ENCODE measurements around the gene MLXIPL.

DNA sequence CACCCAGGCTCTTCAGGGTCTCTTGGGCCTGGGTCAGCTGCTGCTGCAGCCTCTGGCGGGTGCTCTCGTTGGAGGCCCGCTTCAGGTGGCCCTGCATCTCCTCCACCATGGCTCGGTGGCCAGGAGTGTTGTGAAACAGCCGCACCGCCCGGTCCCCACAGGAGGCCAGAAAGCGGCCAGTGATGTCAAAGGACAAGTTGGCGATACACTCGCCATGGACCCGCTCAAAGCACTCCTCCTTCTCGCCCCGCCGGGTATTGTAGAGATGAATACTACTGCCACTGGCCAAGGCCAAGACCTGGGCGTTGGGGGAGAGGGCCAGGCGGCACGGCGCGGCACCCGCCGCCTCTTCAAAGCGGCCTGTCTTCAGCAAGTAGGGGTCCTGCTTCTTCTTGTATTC is 53.8 kb downstream of the MLXIPL start:
- TF ChIP-seq, protein P1, sequence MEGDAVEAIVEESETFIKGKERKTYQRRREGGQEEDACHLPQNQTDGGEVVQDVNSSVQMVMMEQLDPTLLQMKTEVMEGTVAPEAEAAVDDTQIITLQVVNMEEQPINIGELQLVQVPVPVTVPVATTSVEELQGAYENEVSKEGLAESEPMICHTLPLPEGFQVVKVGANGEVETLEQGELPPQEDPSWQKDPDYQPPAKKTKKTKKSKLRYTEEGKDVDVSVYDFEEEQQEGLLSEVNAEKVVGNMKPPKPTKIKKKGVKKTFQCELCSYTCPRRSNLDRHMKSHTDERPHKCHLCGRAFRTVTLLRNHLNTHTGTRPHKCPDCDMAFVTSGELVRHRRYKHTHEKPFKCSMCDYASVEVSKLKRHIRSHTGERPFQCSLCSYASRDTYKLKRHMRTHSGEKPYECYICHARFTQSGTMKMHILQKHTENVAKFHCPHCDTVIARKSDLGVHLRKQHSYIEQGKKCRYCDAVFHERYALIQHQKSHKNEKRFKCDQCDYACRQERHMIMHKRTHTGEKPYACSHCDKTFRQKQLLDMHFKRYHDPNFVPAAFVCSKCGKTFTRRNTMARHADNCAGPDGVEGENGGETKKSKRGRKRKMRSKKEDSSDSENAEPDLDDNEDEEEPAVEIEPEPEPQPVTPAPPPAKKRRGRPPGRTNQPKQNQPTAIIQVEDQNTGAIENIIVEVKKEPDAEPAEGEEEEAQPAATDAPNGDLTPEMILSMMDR (IDR thresholded peaks at IDR 0.05): no peak
- no peak for TF ChIP-seq POLR2A (IDR thresholded peaks at IDR 0.05)

Measured in esophagus squamous epithelium (tissue), 4 donors.